Breast epithelium (tissue), 3 donors: Measurements from ENCODE around the gene SLC29A4.

Experiments
- POLR2A ChIP-seq: fragments of 450-650 bp; IDR thresholded peaks from one replicate; pipeline ENCODE4 v1.6.1; 2016; ENCODE audit warnings: antibody characterized with exemption, mild to moderate bottlenecking, moderate library complexity
- POLR2AphosphoS5 ChIP-seq, 3 donors: sonication (generic); formaldehyde crosslinking; IDR thresholded peaks; one replicate each; pipeline ENCODE4 v1.6.1; 2017; ENCODE audit warnings: antibody characterized with exemption in 3 of 3
- TF ChIP-seq, protein P1 (sequence below), 3 donors: fragments of 450-650 bp; IDR thresholded peaks; one replicate each; pipeline ENCODE4 v1.5.1; 2016 to 2017; ENCODE audit warnings: antibody characterized with exemption in 3 of 3, mild to moderate bottlenecking in 3 of 3, moderate library complexity in 3 of 3

GRCh38 chr7:5314864-5315263 is 32.1 kb downstream of the SLC29A4 start:
- TF ChIP-seq, protein P1, sequence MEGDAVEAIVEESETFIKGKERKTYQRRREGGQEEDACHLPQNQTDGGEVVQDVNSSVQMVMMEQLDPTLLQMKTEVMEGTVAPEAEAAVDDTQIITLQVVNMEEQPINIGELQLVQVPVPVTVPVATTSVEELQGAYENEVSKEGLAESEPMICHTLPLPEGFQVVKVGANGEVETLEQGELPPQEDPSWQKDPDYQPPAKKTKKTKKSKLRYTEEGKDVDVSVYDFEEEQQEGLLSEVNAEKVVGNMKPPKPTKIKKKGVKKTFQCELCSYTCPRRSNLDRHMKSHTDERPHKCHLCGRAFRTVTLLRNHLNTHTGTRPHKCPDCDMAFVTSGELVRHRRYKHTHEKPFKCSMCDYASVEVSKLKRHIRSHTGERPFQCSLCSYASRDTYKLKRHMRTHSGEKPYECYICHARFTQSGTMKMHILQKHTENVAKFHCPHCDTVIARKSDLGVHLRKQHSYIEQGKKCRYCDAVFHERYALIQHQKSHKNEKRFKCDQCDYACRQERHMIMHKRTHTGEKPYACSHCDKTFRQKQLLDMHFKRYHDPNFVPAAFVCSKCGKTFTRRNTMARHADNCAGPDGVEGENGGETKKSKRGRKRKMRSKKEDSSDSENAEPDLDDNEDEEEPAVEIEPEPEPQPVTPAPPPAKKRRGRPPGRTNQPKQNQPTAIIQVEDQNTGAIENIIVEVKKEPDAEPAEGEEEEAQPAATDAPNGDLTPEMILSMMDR (IDR thresholded peaks at IDR 0.05): no peak
- TF ChIP-seq POLR2A: no peak
- no peak for TF ChIP-seq POLR2AphosphoS5 (IDR thresholded peaks at IDR 0.05)
